ENCODE data around the gene MED12L. TPM values are rescaled to one million over a fixed set of nuclear protein-coding genes. Genes with fewer than 3 reads are reported as not detected.

The MED12L gene
- total and polyA plus RNA-seq, 5 donors, result 0.25 to 1.2 (median 0.71) TPM

DNA sequence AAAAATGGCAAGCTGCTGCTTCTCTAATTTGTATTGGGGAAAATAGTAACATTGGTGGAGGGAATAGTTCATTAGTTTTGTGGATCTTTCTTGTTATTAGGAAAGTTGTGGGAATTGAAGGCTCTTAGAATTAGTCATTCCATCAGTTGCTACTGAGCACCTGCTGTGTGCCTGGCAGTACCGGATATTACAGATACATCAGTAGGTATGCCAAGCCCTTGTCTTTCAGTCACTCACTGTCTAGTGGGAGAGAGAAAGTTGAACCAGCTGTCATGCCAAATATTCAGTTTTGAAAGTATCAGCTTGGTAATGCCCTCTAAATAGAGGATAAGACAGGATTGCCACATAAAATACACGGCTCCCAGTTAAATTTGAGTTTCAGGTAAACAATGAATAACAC lies 342.9 kb downstream of the MED12L start:
- intact Hi-C loops (cut with DNase I), result no loop called here
- Histone ChIP-seq H3K4me3 (ENCODE audit: low read length) (no peak overlapping the region), H3K27me3 (ENCODE audit: control insufficient read depth, insufficient read depth) (peaks cover 3% of the 10 kb centered on the region), H3K9me3 (ENCODE audit: control insufficient read depth, low read length) (no peaks in the 10 kb centered on the region), H3K27ac (ENCODE audit: low read length) (no peak overlapping the region), H3K4me1 (ENCODE audit: control insufficient read depth, insufficient read depth, low read length) (peaks cover 1% of the 10 kb centered on the region)
- DNase-seq (no peak), ATAC-seq (no peak)
- 79% methylated on average over 2 of the region's 2 CpGs for WGBS

DNA sequence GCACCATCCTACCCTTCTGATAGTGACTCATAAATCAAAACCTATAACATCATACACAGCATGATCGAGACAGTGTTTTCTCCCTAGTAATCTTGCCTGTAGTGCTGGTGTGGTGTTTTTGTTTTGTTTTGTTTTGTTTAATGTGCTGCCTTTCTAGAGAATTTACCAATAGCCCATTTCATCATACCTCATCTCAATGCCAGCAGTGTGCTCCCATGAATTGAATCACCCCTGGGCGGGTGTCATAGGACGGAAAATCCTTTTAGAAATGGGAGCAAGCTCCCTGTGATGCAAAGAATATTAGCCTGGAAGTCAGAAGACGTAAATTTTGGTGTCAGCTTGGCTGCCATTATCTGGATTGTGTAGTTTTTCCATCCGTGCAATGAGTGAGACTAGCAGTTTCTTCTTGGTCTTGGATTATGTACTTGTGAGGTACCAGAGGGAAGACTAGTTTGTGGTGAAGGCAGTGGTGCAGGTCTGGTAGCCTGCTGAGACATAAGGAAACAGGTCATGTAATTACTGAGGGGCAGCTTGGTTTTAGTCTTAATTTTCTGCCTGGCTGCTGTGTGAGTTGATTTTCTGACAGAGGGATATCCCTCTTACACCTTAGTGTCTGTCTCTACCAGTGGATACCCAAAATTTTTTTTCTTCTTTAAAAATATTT lies 345.5 kb downstream of the MED12L start:
- H3K4me1 ChIP-seq (ENCODE audit: control insufficient read depth, insufficient read depth, low read length), result peaks cover 1% of the 10 kb centered on the region
- H3K27me3 ChIP-seq (ENCODE audit: control insufficient read depth, insufficient read depth), result peaks cover 3% of the 10 kb centered on the region
- H3K4me3 ChIP-seq (ENCODE audit: low read length), result no peak overlapping the region
- ATAC-seq (no peak), DNase-seq (no peak)
- intact Hi-C loops (cut with DNase I), result loop anchor here in 1 of 4 donors (10.0 kb wide), 1 partner anchor 484 kb away; no protein-coding TSS in a partner anchor
- 87% methylated on average over 5 of the region's 5 CpGs for WGBS
- no peak overlapping the region for H3K27ac ChIP-seq (ENCODE audit: low read length)
- H3K9me3 ChIP-seq (ENCODE audit: control insufficient read depth, low read length), result no peaks in the 10 kb centered on the region

DNA sequence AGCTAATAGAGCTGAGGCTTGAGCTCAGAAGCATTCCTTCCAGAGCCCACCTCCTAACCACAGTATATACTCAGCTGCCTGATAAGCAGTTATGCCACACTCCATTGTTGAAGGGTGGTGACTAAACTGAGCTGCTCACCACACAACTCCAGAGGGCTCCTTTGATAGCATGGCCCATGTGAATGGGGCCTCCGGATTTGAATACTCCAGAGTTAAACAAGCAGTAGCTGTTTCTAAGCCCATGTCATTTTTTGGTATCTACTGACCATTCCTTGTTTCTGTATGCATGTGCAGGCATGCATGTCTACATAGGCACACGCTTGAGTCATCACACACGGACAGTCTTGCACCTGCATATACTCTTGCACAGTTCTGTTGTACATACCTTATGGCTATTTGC lies 346.5 kb downstream of the MED12L start:
- 92% methylated on average over 3 of the region's 3 CpGs for WGBS
- ATAC-seq (no peak), DNase-seq (no peak)
- Histone ChIP-seq H3K27me3 (ENCODE audit: control insufficient read depth, insufficient read depth) (no peaks in the 10 kb centered on the region), H3K27ac (ENCODE audit: low read length) (no peak overlapping the region), H3K4me1 (ENCODE audit: control insufficient read depth, insufficient read depth, low read length) (peaks cover 1% of the 10 kb centered on the region), H3K9me3 (ENCODE audit: control insufficient read depth, low read length) (no peaks in the 10 kb centered on the region), H3K4me3 (ENCODE audit: low read length) (no peak overlapping the region)
- intact Hi-C loops (cut with DNase I), result loop anchor here in 1 of 4 donors (10.0 kb wide), 1 partner anchor 483 kb away; no protein-coding TSS in a partner anchor

DNA sequence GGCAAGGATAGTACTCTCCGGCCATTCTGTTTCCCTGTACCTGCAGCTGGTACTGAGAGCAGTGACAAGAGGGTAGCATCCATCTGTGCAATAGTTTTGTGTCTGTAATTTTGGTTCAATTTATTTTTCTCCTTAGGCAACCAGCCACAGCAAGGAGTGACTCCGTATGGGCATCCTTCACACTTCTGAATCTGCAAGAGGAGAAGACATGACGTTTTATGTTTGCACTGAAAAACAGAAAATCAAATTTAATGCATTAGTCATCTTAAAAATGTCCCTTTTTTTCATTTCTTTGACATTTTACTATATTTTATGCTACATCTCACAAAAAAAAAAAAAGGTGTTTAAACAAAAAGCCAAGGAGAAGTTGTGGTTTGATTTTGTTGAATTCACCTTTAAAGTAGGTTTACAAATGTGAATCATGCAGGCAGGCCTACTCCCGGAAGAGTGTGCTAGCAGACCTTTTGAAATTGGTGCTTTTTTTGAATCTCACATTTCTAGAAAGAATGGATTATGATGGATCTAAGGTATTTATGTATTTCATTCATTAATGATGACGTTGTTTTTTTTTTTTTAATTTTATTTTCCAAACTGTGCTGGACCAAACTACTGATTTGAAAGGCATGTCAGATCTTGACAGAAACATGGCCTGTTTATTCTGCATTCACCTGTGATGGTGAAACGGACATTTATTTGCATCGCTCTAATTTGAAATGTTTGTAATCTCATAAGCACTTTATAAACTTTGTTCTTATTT lies 347.3 kb downstream of the MED12L start:
- no peak for ATAC-seq
- H3K4me1 ChIP-seq (ENCODE audit: control insufficient read depth, insufficient read depth, low read length), result peaks cover 1% of the 10 kb centered on the region
- no peaks in the 10 kb centered on the region for H3K9me3 ChIP-seq (ENCODE audit: control insufficient read depth, low read length)
- WGBS, result 91% methylated on average over 7 of the region's 7 CpGs
- intact Hi-C loops (cut with DNase I), result loop anchor here in 1 of 4 donors (10.0 kb wide), 1 partner anchor 482 kb away; no protein-coding TSS in a partner anchor
- DNase-seq, result no peak
- no peak overlapping the region for H3K4me3 ChIP-seq (ENCODE audit: low read length)
- H3K27me3 ChIP-seq (ENCODE audit: control insufficient read depth, insufficient read depth), result no peaks in the 10 kb centered on the region
- H3K27ac ChIP-seq (ENCODE audit: low read length), result no peak overlapping the region

DNA sequence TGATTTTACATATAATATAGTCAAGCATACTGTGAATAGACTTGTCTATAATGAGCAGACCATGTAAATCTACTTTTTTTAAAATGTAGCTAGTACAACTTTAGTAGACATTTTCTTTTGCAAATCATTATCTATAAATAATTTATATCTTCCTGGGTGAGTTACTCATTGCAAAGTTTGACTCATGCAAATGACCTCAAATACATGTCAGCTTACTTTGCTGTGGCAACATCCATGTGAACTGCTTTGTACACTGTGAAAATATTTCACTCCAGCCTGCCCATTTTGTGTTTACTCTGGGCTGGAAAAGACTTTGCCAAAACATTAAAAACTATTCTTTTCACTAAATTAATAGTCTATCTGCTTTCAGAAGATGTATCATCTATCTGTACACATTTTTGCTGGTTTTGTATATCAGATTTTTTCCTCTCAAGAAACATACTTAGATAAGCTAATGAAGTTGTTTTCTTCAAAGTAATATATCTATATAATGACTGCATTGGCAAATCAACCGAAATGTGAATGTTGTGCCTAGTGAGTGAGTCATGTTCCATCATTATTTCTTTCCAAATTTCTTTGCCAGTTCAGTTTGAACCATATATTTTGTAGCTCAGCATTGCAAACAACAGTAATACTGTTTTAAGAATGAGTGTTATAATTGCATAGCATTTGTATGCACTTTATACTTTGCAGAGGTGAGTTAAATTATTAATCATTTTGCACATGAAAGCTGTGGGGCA lies 348.9 kb downstream of the MED12L start:
- no peaks in the 10 kb centered on the region for H3K9me3 ChIP-seq (ENCODE audit: control insufficient read depth, low read length)
- ATAC-seq (no peak), DNase-seq (no peak)
- no peaks in the 10 kb centered on the region for H3K27me3 ChIP-seq (ENCODE audit: control insufficient read depth, insufficient read depth)
- H3K4me3 ChIP-seq (ENCODE audit: low read length), result no peak overlapping the region
- no peak overlapping the region for H3K27ac ChIP-seq (ENCODE audit: low read length)
- 53% methylated on average over 1 of the region's 1 CpG for WGBS
- peaks cover 1% of the 10 kb centered on the region for H3K4me1 ChIP-seq (ENCODE audit: control insufficient read depth, insufficient read depth, low read length)
- intact Hi-C loops (cut with DNase I), result loop anchor here in 1 of 4 donors (10.0 kb wide), 1 partner anchor 480 kb away; no protein-coding TSS in a partner anchor

DNA sequence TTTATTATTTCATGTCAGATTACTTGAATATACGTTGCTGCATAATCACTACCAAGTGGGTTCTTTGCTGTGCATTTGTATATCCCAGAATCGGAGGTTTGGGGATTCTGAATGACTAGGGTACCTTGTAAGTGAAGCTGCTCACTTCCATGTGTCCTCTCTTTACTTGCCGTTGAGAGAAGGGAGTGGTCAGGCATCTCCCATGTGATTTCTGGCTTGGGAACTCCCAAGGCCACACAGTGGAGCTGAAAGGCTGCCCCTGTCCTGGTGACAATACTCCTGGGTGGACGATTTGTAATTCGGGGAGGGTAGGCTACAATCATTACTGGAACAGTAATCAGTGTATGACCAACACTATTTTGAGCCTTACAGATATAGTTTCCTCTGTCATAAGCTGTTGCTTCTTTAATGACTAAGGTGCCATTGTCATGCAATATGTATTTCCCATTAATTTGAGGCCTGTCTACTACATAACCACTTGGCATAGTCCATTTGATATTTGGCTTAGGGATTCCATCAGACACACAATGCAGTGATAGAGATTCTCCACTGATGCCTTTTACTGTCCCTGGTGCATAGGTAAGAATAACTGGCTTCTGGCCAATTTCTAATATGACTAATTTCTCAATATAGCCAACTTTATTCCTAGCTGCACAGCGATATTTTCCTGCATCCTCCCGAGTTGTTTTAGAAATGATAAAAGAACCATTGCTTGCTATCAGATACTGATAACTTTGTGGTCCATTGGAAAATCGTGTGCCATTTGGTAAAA lies 351.4 kb downstream of the MED12L start:
- no peaks in the 10 kb centered on the region for H3K27me3 ChIP-seq (ENCODE audit: control insufficient read depth, insufficient read depth)
- intact Hi-C loops (cut with DNase I), result loop anchor here in 1 of 4 donors (10.0 kb wide), 1 partner anchor 478 kb away; no protein-coding TSS in a partner anchor
- H3K4me1 ChIP-seq (ENCODE audit: control insufficient read depth, insufficient read depth, low read length), result no peaks in the 10 kb centered on the region
- ATAC-seq (no peak), DNase-seq (no peak)
- no peak overlapping the region for H3K27ac ChIP-seq (ENCODE audit: low read length)
- H3K4me3 ChIP-seq (ENCODE audit: low read length), result no peak overlapping the region
- no peaks in the 10 kb centered on the region for H3K9me3 ChIP-seq (ENCODE audit: control insufficient read depth, low read length)
- WGBS, result 74% methylated on average over 8 of the region's 8 CpGs

DNA sequence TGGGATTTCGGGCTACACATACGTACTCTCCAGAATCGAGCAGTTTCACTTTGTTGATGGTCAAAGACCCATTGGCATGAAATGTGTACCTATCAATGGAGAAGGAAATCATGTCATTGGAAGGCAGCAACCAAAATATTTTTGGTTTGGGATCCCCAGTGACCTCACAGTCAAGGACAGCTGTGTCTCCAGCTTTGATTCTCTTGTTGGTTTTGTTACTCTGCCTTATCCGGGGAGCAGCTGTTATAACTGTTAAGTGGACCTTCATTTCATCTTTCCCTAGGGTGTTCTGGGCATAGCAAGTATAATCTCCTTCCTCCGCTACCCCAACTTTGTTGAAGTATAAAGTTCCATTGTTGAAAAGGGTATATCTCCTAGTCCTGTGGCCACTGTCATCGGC lies 352.4 kb downstream of the MED12L start:
- ATAC-seq (no peak), DNase-seq (no peak)
- Histone ChIP-seq H3K4me1 (ENCODE audit: control insufficient read depth, insufficient read depth, low read length) (no peaks in the 10 kb centered on the region), H3K4me3 (ENCODE audit: low read length) (no peak overlapping the region), H3K27ac (ENCODE audit: low read length) (no peak overlapping the region), H3K9me3 (ENCODE audit: control insufficient read depth, low read length) (no peaks in the 10 kb centered on the region), H3K27me3 (ENCODE audit: control insufficient read depth, insufficient read depth) (no peaks in the 10 kb centered on the region)
- 91% methylated on average over 6 of the region's 6 CpGs for WGBS
- intact Hi-C loops (cut with DNase I), result loop anchor here in 1 of 4 donors (10.0 kb wide), 1 partner anchor 477 kb away; no protein-coding TSS in a partner anchor

DNA sequence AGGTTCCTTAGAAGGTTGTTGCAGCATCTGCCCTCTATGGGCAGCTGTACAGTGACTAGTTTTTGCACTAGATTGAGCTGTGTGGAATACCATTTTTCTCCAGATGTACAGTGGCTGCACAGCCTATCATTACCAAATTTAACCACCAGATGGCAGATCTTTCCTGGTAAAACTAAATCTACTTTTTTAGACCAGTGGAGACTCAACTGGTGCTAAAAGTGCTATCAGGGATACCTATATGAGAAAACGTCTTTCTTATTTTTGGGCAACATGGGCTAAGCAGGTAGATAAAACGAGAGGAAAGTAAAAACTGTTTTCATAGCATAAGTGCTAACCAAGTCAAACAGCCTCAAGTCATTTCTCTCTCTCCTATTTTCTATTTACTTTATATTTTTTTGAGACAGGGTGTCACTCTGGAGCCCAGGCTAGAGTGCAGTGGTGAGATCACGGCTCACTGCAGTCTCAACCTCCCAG lies 354.2 kb downstream of the MED12L start:
- WGBS, result 32% methylated on average over 3 of the region's 3 CpGs
- intact Hi-C loops (cut with DNase I), result loop anchor here (5.0 to 10.0 kb wide), 6 partner anchors 215 to 478 kb away; no protein-coding TSS in a partner anchor
- no peak overlapping the region for H3K4me3 ChIP-seq (ENCODE audit: low read length)
- H3K9me3 ChIP-seq (ENCODE audit: control insufficient read depth, low read length), result no peaks in the 10 kb centered on the region
- no peaks in the 10 kb centered on the region for H3K4me1 ChIP-seq (ENCODE audit: control insufficient read depth, insufficient read depth, low read length)
- ATAC-seq (peak; percentile 79 to 84), DNase-seq (no peak)
- H3K27ac ChIP-seq (ENCODE audit: low read length), result no peak overlapping the region
- H3K27me3 ChIP-seq (ENCODE audit: control insufficient read depth, insufficient read depth), result no peaks in the 10 kb centered on the region

DNA sequence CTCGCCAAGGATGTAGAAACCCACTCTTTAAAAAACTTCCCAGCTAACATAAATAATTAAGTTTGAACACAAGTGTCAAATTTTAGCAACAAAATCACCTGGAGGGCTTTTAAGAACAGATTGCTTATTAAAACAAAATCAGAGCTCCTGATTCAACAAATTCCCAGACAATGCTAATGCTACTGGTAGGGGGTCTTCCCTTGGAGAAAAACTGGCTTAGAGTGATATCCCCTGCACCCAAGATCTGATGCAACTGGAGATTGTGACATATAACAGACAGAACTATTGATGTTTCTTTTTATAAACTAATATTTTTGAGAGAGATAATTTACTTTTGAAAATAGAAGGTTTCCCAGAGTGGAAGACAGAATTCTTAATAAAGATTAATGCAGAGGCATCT lies 355.5 kb downstream of the MED12L start:
- no peak for DNase-seq

DNA sequence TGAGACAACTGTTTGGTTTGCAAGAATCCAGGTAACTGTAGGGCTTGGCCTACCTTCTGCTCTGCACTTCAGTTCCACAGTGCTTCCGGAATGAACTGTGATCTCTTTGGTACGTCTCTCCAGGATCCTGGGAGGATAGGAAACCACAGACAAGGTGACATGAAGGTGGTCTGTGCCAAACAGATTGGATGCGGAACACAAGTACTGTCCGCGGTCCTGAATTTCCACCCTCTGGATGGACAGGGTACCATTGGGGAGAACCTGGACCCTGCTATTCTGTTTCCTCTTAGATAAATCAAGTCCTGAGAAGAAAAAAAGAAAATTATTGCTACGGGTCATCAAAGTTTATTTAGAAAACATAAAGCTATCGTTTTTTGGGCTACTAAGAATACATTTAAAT lies 358.1 kb downstream of the MED12L start:
- H3K4me3 ChIP-seq (ENCODE audit: low read length), result no peak overlapping the region
- ATAC-seq, result no peak
- intact Hi-C loops (cut with DNase I), result loop anchor here in 3 of 4 donors (5.0 to 10.0 kb wide), 6 partner anchors 211 to 474 kb away; no protein-coding TSS in a partner anchor

More for the DNA sequence above, 355.5 kb downstream of the MED12L start:
- no peaks in the 10 kb centered on the region for H3K9me3 ChIP-seq (ENCODE audit: control insufficient read depth, low read length)
- ATAC-seq, result no peak
- no peaks in the 10 kb centered on the region for H3K27me3 ChIP-seq (ENCODE audit: control insufficient read depth, insufficient read depth)
- intact Hi-C loops (cut with DNase I), result loop anchor here in 3 of 4 donors (5.0 to 10.0 kb wide), 6 partner anchors 214 to 476 kb away; no protein-coding TSS in a partner anchor
- peak overlapping the region; percentile 20 for H3K4me3 ChIP-seq (ENCODE audit: low read length)
- WGBS, result 94% methylated on average over 1 of the region's 1 CpG
- H3K27ac ChIP-seq (ENCODE audit: low read length), result no peak overlapping the region
- H3K4me1 ChIP-seq (ENCODE audit: control insufficient read depth, insufficient read depth, low read length), result no peaks in the 10 kb centered on the region

More for the DNA sequence above, 358.1 kb downstream of the MED12L start:
- H3K4me1 ChIP-seq (ENCODE audit: control insufficient read depth, insufficient read depth, low read length), result no peaks in the 10 kb centered on the region
- no peaks in the 10 kb centered on the region for H3K9me3 ChIP-seq (ENCODE audit: control insufficient read depth, low read length)
- H3K27ac ChIP-seq (ENCODE audit: low read length), result no peak overlapping the region
- DNase-seq, result no peak
- no peaks in the 10 kb centered on the region for H3K27me3 ChIP-seq (ENCODE audit: control insufficient read depth, insufficient read depth)
- 73% methylated on average over 7 of the region's 7 CpGs for WGBS

All from right cardiac atrium (tissue), 5 donors.